GM12801 (cell line): ENCODE results near the gene CBFA2T3.

Source experiments
- TF ChIP-seq, protein P1 (sequence below): IDR thresholded peaks from one replicate; pipeline ENCODE4 v1.5.1; 2011; ENCODE audit warnings: control low read depth; ENCODE audit not compliant: insufficient read length; ENCODE audit errors: extremely low read depth

CBFA2T3 gene

GRCh38 chr16:88920618-88921590 is 56.1 kb downstream of the CBFA2T3 start:
- TF ChIP-seq, protein P1, sequence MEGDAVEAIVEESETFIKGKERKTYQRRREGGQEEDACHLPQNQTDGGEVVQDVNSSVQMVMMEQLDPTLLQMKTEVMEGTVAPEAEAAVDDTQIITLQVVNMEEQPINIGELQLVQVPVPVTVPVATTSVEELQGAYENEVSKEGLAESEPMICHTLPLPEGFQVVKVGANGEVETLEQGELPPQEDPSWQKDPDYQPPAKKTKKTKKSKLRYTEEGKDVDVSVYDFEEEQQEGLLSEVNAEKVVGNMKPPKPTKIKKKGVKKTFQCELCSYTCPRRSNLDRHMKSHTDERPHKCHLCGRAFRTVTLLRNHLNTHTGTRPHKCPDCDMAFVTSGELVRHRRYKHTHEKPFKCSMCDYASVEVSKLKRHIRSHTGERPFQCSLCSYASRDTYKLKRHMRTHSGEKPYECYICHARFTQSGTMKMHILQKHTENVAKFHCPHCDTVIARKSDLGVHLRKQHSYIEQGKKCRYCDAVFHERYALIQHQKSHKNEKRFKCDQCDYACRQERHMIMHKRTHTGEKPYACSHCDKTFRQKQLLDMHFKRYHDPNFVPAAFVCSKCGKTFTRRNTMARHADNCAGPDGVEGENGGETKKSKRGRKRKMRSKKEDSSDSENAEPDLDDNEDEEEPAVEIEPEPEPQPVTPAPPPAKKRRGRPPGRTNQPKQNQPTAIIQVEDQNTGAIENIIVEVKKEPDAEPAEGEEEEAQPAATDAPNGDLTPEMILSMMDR = no peak

DNA sequence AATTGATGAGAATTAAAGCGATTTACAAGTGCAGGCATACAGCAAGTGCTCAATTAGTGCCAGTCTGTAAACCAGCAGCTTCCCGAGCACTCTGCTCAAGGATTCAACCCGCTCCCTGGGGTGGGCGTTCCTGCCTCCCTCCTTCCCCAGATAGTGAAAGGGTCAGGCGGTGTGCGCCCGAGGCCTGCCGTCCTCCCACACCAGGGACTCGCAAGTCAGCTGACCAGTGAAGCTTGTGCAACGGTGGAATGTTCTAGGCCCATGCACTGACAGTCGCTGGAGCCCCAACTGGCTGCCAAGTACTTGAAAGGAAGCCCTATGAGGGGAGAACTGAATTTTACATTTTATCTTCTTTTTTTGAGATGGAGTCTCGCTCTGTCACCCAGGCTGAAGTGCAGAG is 57.1 kb downstream of the CBFA2T3 start:
- TF ChIP-seq, protein P1 = no peak

GRCh38 chr16:88917915-88918627 is 58.9 kb downstream of the CBFA2T3 start:
- TF ChIP-seq, protein P1 = no peak

DNA sequence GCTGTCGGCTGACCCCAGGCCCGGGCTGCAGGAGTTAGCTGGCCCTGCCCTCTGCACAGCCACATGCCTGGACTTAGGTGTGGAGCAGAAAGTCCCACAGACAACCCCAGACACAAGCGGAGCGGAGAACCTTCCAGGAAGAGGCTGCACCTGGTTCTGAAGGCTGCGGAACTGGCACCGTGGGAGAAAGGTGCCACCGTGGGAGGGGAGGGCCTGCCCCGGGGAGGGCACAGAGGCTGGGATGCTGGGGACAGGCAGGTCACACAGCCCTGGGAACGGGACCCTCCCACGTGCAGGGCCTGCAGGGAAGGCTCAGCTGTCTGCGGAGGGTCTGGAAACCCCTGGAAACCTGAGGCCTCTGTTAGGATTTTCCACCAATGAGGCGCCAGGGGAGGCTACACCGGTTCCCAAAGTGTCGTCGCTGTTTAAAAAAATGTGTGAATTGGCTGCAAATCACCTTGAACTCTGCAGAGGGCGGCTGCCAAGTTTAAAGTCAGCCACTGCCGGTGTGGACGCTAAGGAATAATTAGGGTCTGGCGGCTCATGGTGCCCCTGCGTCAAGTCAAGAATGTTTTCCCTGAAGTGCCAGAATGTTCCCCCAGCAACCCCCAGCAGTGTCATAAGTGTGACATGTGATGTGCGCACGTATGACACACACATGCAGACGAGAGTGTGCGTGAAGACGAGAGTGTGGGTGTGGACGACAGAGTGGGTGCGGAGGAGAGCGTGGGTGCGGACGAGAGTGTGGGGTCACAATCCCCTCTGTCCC is 59.7 kb downstream of the CBFA2T3 start:
- TF ChIP-seq, protein P1 = no peak

DNA sequence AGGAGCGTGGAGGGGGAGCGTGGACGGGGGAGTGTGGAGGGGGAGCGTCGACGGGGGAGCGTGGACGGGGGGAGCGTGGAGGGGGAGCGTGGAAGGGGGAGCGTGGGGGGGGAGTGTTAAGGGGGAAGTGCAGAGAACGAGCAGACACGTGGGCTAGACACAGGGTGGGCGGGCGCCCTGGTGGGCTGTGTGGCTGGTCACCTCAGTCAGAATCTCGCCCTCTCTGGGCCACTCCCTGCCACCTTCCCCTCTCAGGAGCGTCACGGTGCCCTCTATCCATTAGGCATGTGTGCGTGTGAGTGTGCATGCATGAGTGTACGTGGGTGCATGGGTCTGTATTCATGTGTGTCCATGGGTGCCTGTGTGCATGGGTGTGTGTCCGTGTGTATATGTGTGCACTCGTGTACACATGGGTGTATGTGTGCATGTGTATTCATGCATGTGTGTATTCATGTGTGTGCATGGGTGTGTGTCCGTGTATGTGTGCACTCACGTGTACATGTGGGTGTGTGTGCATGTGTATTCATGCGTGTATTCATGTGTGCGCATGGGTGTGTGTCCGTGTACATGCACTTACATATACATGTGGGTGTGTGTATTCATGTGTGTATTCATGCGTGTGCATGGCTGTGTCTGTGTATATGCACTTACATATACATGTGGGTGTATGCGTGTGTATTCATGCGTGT is 61.2 kb downstream of the CBFA2T3 start:
- TF ChIP-seq, protein P1 = no peak

DNA sequence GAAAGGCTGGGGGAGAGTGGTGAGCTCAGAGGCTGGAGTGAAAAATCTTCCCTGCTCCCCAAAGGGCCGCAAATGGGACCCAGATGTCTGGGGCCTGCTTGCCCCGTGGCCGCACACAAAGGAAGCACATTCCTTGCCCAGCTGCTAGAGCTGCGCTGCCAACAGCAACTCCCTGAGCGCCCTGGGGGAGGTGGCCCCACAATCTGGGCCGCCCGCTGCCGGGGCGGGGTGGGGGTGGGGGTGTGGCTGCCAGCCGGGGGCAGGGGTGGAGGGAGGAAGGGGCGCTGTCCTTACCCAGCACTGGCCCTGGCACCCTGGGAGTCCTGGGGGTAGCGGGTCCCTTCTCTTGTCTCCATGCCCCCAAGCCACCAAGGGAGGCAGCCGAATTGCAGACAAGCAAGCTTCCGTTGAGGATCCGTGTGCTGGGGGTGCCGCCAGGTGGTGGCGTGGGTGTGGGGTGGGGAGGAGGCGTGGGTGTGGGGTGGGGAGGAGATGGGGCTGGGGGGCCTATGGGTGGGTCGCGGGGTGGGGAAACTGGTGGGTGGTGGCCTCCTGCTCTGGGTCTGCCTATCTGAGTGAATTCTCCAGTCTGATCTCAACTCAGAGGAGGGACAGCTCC is 62.1 kb downstream of the CBFA2T3 start:
- TF ChIP-seq, protein P1 = no peak
